Transverse colon (tissue), 4 donors: Measurements from ENCODE around the gene LRRC47. TPM values are rescaled to one million over a fixed set of nuclear protein-coding genes. Genes with fewer than 3 reads are reported as not detected.
"Not testable (repeated sequence)": the region's sequence is repeated elsewhere in the genome, so short reads cannot be mapped to it uniquely, and the experiment has no call there.

ENCODE experiments used
- DNase-seq: peaks from one replicate; pipeline ENCODE4 v3.0.0-alpha.2; 2019
- H3K27ac ChIP-seq, 4 donors: fragments of 200-600 bp; sonication (generic); 2 replicates each; pipeline ENCODE4 v1.5.1; 2016 to 2018; ENCODE audit warnings: inconsistent platforms in 4 of 4
- H3K27me3 ChIP-seq: fragments of 200-600 bp; sonication (generic); 2 replicates; pipeline ENCODE4 v1.5.1; 2017; ENCODE audit warnings: inconsistent platforms
- H3K36me3 ChIP-seq, 4 donors: fragments of 200-600 bp; sonication (generic); 2 replicates each; pipeline ENCODE4 v1.5.1; 2017 to 2019; ENCODE audit warnings: inconsistent platforms in 4 of 4
- H3K4me1 ChIP-seq, 4 donors: fragments of 200-600 bp; sonication (generic); 2 replicates each; pipeline ENCODE4 v1.5.1; 2017 to 2020; ENCODE audit warnings: inconsistent platforms in 4 of 4
- H3K4me3 ChIP-seq, 4 donors: fragments of 200-600 bp; sonication (generic); 1 replicate in 1 of 4; 2 replicates in 3 of 4; pipeline versions ENCODE4 v1.5.1 to v1.6.1; 2017 to 2019; ENCODE audit warnings: inconsistent platforms in 4 of 4
- H3K9me3 ChIP-seq, 2 donors: fragments of 200-600 bp; sonication (generic); 2 replicates each; pipeline ENCODE4 v1.5.1; 2017 to 2019; ENCODE audit warnings: inconsistent platforms in 2 of 2
- CTCF ChIP-seq, 5 experiments: fragments of 200-600 bp in 3 of 5; fragments of 450-650 bp in 2 of 5; sonication (generic) in 3 of 5; IDR thresholded peaks; 1 replicate in 2 of 5; 2 replicates in 3 of 5; pipeline ENCODE4 v1.5.1; 2016 to 2017; ENCODE audit warnings: antibody characterized with exemption in 5 of 5, inconsistent platforms in 3 of 5, mild to moderate bottlenecking in 2 of 5, moderate library complexity in 1 of 5
- EP300 ChIP-seq: sonication (generic); formaldehyde crosslinking; IDR thresholded peaks from one replicate; pipeline ENCODE4 v1.6.1; 2017; ENCODE audit warnings: antibody characterized with exemption, low read depth
- POLR2A ChIP-seq: fragments of 450-650 bp; IDR thresholded peaks from one replicate; pipeline ENCODE4 v1.6.1; 2016; ENCODE audit warnings: antibody characterized with exemption, mild to moderate bottlenecking, moderate library complexity
- POLR2AphosphoS5 ChIP-seq, 3 donors: sonication (generic); formaldehyde crosslinking; IDR thresholded peaks; one replicate each; pipeline ENCODE4 v1.6.1; 2016; ENCODE audit warnings: antibody characterized with exemption in 3 of 3
- WGBS, 2 donors: methylation state at CpG; one replicate each; pipeline ENCODE4 v1.1.5; 2018; ENCODE audit warnings: low coverage in 1 of 2; 5-methylcytosine and 5-hydroxymethylcytosine counted together
- in situ Hi-C, 4 donors: fragments of 200-750 bp; cut with MboI; loops; one replicate each; pipeline versions ENCODE4 v1.15.0 to v1.15.1; 2017; ENCODE audit warnings: low sequenced_read_pairs in 3 of 4, low pct_ligation_motif_present in 1 of 4, low pct_unique_long_range_greater_than_20kb in 1 of 4
- intact Hi-C: fragments of 100-400 bp; cut with DNase I; formaldehyde crosslinking; loops from one replicate; pipeline ENCODE4 v1.15.1; 2023; ENCODE audit warnings: low total_unique reads
- total RNA-seq, 4 donors: library from RNA; depleted of rRNA; stranded (reverse); fragments of >200 nt; gene quantifications; one replicate each; pipeline ENCODE4 v1.1.0, GENCODE V29; 2016

The LRRC47 gene
- total RNA-seq, 4 donors from 2014 or later: 30.6 to 50.5 (median 38.0) TPM

- Histone ChIP-seq H3K27me3 (no peaks in the 10 kb centered on the region), H3K27ac (no peak overlapping the region), H3K4me3 (no peak overlapping the region), H3K36me3 (peaks cover 0 to 4% (median under 1%) of the 10 kb centered on the region in 4 donors), H3K9me3 (no peaks in the 10 kb centered on the region), H3K4me1 (no peaks in the 10 kb centered on the region)
- no peak for TF ChIP-seq EP300
- no peak for TF ChIP-seq CTCF (IDR thresholded peaks at IDR 0.05)
- TF ChIP-seq POLR2AphosphoS5 (IDR thresholded peaks at IDR 0.05): no peak
- no peak for TF ChIP-seq POLR2A
- in situ Hi-C loops (no loop called here), intact Hi-C loops (no loop called here)
- WGBS, 2 donors: 59 to 67% methylated on average over 1 to 7 of the region's 7 CpGs
- DNase-seq: no peak
Measured at GRCh38 chr1:3809680-3810079, 13.4 kb upstream of the LRRC47 start.

GRCh38 chr1:3807769-3808168 lies 11.5 kb upstream of the LRRC47 start:
- H3K4me3 ChIP-seq: no peak overlapping the region
- TF ChIP-seq POLR2AphosphoS5 (IDR thresholded peaks at IDR 0.05): no peak
- no peak for TF ChIP-seq POLR2A
- no peak for TF ChIP-seq CTCF (IDR thresholded peaks at IDR 0.05)
- no peak for TF ChIP-seq EP300
- 87% methylated on average over 5 of the region's 5 CpGs; no CpG with 5 or more reads in 1 of the 2 donors for WGBS, 2 donors
- H3K9me3 ChIP-seq: no peaks in the 10 kb centered on the region
- no peaks in the 10 kb centered on the region for H3K4me1 ChIP-seq
- in situ Hi-C loops: no loop called here
- H3K27ac ChIP-seq: no peak overlapping the region
- no peak for DNase-seq
- intact Hi-C loops: no loop called here
- no peaks in the 10 kb centered on the region for H3K36me3 ChIP-seq
- H3K27me3 ChIP-seq: peaks cover 11% of the 10 kb centered on the region

- TF ChIP-seq CTCF (IDR thresholded peaks at IDR 0.05) (no peak), POLR2A (no peak), POLR2AphosphoS5 (IDR thresholded peaks at IDR 0.05) (no peak), EP300 (no peak)
- Histone ChIP-seq H3K4me3 (no peak overlapping the region), H3K27ac (no peak overlapping the region), H3K36me3 (no peaks in the 10 kb centered on the region), H3K9me3 (no peaks in the 10 kb centered on the region), H3K27me3 (peaks cover 18% of the 10 kb centered on the region), H3K4me1 (peaks cover 0 to 2% (median 0%) of the 10 kb centered on the region in 4 donors)
- in situ Hi-C loops (no loop called here), intact Hi-C loops (no loop called here)
- DNase-seq: no peak
- 76 to 79% methylated on average over 10 to 11 of the region's 11 CpGs for WGBS, 2 donors
Measured at GRCh38 chr1:3805038-3805437, 8.7 kb upstream of the LRRC47 start.

GRCh38 chr1:3804627-3804944 lies 8.3 kb upstream of the LRRC47 start:
- in situ Hi-C loops, H3K9me3 ChIP-seq, H3K27ac ChIP-seq, H3K36me3 ChIP-seq, intact Hi-C loops, DNase-seq, H3K4me1 ChIP-seq, H3K4me3 ChIP-seq: not testable (repeated sequence)
- WGBS, 2 donors: 56 to 57% methylated on average over 7 of the region's 7 CpGs
- peaks cover 20% of the 10 kb centered on the region for H3K27me3 ChIP-seq

GRCh38 chr1:3803905-3804626 lies 7.8 kb upstream of the LRRC47 start:
- no peak for TF ChIP-seq CTCF (IDR thresholded peaks at IDR 0.05)
- TF ChIP-seq POLR2AphosphoS5 (IDR thresholded peaks at IDR 0.05): no peak
- no peak for TF ChIP-seq POLR2A
- TF ChIP-seq EP300: no peak
- Histone ChIP-seq H3K9me3 (no peaks in the 10 kb centered on the region), H3K27me3 (peaks cover 20% of the 10 kb centered on the region), H3K4me3 (no peak overlapping the region), H3K27ac (no peak overlapping the region), H3K4me1 (peaks cover 0 to 2% (median 0%) of the 10 kb centered on the region in 4 donors), H3K36me3 (no peaks in the 10 kb centered on the region)
- 38 to 61% methylated on average over 11 to 19 of the region's 19 CpGs for WGBS, 2 donors
- in situ Hi-C loops (no loop called here), intact Hi-C loops (no loop called here)
- DNase-seq: no peak

GRCh38 chr1:3800795-3801194 lies 4.5 kb upstream of the LRRC47 start:
- intact Hi-C loops, H3K4me3 ChIP-seq, H3K36me3 ChIP-seq, H3K27ac ChIP-seq, H3K9me3 ChIP-seq, in situ Hi-C loops, H3K4me1 ChIP-seq, DNase-seq: not testable (repeated sequence)
- WGBS, 2 donors: 72 to 90% methylated on average over 2 to 3 of the region's 3 CpGs
- H3K27me3 ChIP-seq: peaks cover 20% of the 10 kb centered on the region
